Nephron (organoid): Measurements from ENCODE around the gene MYOT.

Experiments
- H3K27ac Mint-ChIP-seq, 3 experiments: 2 replicates each; pipeline ENCODE4 v1.8.0; 2020; ENCODE audit warnings: mixed read lengths in 3 of 3, mild to moderate bottlenecking in 2 of 3, moderate library complexity in 1 of 3
- H3K27me3 Mint-ChIP-seq: 2 replicates; pipeline ENCODE4 v1.8.0; 2021; ENCODE audit warnings: low read depth, mild to moderate bottlenecking, moderate library complexity, mixed read lengths
- H3K36me3 Mint-ChIP-seq: 2 replicates; pipeline ENCODE4 v1.8.0; 2020; ENCODE audit warnings: low read depth, mixed read lengths
- H3K4me1 Mint-ChIP-seq: 2 replicates; pipeline ENCODE4 v1.8.0; 2020; ENCODE audit warnings: mixed read lengths
- H3K4me3 Mint-ChIP-seq, 3 experiments: 2 replicates each; pipeline ENCODE4 v1.8.0; 2020; ENCODE audit warnings: mild to moderate bottlenecking in 3 of 3, mixed read lengths in 3 of 3, moderate library complexity in 2 of 3
- H3K9me3 Mint-ChIP-seq: 2 replicates; pipeline ENCODE4 v1.8.0; 2020; ENCODE audit warnings: mixed read lengths
- TF ChIP-seq, protein P1 (sequence below), 3 experiments: fragments of 200-600 bp; sonication (generic); IDR thresholded peaks; one replicate each; pipeline ENCODE4 v1.5.0; 2021; ENCODE audit warnings: antibody characterized with exemption in 3 of 3; ENCODE audit not compliant: unreplicated experiment in 3 of 3

The MYOT gene

DNA sequence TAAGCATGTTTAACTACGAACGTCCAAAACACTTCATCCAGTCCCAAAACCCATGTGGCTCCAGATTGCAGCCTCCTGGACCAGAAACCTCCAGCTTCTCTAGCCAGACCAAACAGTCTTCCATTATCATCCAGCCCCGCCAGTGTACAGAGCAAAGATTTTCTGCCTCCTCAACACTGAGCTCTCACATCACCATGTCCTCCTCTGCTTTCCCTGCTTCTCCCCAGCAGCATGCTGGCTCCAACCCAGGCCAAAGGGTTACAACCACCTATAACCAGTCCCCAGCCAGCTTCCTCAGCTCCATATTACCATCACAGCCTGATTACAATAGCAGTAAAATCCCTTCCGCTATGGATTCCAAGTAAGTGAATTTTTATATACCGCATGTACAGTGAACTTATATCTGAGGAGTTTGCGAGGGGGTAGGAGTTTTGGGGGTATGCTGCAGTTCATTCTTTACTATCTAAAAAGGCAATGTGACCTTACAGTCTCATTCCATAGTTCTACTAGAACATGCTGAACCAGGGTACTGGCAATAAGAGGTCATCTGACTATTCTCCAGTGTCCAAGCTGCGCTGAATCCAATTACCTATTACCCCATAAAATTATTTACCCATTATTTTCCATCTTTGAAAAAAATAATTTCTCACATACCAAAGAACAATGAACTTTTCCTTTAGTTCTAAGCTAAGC, 3.1 kb downstream of the MYOT start:
- Mint-ChIP-seq H3K9me3 (no peaks in the 10 kb centered on the region), H3K4me1 (peaks cover 26% of the 10 kb centered on the region), H3K36me3 (no peaks in the 10 kb centered on the region), H3K27me3 (no peaks in the 10 kb centered on the region), H3K4me3 (peak overlapping the region in 2 of 3 experiments; percentile 77 to 89), H3K27ac (peak overlapping the region in 1 of 3 experiments; percentile 4)
- TF ChIP-seq, protein P1, sequence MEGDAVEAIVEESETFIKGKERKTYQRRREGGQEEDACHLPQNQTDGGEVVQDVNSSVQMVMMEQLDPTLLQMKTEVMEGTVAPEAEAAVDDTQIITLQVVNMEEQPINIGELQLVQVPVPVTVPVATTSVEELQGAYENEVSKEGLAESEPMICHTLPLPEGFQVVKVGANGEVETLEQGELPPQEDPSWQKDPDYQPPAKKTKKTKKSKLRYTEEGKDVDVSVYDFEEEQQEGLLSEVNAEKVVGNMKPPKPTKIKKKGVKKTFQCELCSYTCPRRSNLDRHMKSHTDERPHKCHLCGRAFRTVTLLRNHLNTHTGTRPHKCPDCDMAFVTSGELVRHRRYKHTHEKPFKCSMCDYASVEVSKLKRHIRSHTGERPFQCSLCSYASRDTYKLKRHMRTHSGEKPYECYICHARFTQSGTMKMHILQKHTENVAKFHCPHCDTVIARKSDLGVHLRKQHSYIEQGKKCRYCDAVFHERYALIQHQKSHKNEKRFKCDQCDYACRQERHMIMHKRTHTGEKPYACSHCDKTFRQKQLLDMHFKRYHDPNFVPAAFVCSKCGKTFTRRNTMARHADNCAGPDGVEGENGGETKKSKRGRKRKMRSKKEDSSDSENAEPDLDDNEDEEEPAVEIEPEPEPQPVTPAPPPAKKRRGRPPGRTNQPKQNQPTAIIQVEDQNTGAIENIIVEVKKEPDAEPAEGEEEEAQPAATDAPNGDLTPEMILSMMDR (IDR thresholded peaks at IDR 0.05; ENCODE audit: unreplicated experiment in 3 of 3), result no peak

DNA sequence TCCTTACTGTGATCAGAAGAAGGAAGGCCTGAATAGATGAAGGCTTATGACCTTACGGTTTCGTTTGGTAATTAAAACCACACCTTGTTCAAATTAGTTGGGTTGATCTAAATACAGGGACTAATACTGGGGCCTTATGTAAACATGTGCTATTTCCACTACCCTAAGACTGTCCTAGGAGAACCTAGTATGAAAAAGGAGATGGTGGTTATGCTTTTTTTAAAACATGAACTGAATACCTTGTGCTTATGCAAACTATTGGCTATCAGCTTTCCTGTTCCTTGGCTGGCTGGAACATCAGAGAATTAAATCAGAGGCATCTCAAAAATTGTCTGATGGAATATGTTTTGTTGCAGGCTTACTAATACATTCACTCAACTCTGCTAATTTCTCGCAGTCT, 3.9 kb downstream of the MYOT start:
- TF ChIP-seq, protein P1 (IDR thresholded peaks at IDR 0.05; ENCODE audit: unreplicated experiment in 3 of 3), result no peak
- Mint-ChIP-seq H3K36me3 (no peaks in the 10 kb centered on the region), H3K27ac (no peak overlapping the region), H3K4me3 (peak overlapping the region in 2 of 3 experiments; percentile 77 to 89), H3K4me1 (peaks cover 22% of the 10 kb centered on the region), H3K27me3 (no peaks in the 10 kb centered on the region), H3K9me3 (no peaks in the 10 kb centered on the region)

DNA sequence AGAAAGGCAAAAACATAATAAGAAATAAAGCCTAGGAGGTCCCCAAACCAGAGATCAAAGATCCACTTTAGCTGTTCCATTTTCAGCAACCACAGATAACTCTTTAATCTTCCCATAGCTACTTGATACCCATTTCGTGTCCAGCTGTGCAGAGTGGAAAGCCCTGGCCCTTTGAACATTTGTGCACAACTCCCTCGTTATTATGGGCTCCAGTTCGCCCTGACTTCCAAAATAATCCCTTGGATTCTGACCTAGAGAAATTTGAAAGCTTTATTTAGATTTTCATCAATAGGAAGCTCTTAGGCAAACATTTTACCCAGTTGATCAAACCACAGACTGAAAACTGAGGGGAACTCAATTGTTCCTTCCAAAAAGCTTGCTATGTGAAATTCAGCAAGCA, 4.8 kb downstream of the MYOT start:
- Mint-ChIP-seq H3K4me1 (peaks cover 19% of the 10 kb centered on the region), H3K9me3 (no peaks in the 10 kb centered on the region), H3K27me3 (no peaks in the 10 kb centered on the region), H3K27ac (peak overlapping the region; percentile 4 to 29 (median 24)), H3K4me3 (peak overlapping the region; percentile 50 to 85 (median 78)), H3K36me3 (no peaks in the 10 kb centered on the region)
- TF ChIP-seq, protein P1 (IDR thresholded peaks at IDR 0.05; ENCODE audit: unreplicated experiment in 3 of 3), result no peak

DNA sequence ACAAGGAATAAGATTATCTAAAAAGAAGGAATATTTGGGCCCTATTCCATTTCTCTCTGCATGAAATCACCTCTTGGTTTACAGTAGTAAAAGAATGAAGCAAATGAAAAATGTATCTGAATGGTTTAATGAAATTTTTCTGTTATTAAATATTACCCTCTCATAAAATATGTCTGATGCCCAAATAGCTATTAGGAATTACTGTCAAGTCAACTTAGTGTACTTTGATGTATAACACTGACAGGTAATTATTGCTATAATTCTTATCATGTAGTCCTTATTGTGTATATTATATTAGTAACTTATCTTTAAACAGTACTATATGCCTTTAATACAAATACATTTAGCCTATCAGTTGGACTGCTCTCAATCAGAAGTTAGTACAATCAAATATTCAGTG, 8.4 kb downstream of the MYOT start:
- Mint-ChIP-seq H3K4me3 (no peak overlapping the region), H3K4me1 (peaks cover 12% of the 10 kb centered on the region), H3K27ac (no peak overlapping the region), H3K36me3 (no peaks in the 10 kb centered on the region), H3K9me3 (no peaks in the 10 kb centered on the region), H3K27me3 (peaks cover 4% of the 10 kb centered on the region)
- TF ChIP-seq, protein P1 (IDR thresholded peaks at IDR 0.05; ENCODE audit: unreplicated experiment in 3 of 3), result no peak

- H3K27me3 Mint-ChIP-seq, result peaks cover 4% of the 10 kb centered on the region
- H3K4me3 Mint-ChIP-seq, result no peak overlapping the region
- no peak overlapping the region for H3K27ac Mint-ChIP-seq
- TF ChIP-seq, protein P1 (IDR thresholded peaks at IDR 0.05; ENCODE audit: unreplicated experiment in 3 of 3), result no peak
- H3K4me1 Mint-ChIP-seq, result peaks cover 4% of the 10 kb centered on the region
- H3K36me3 Mint-ChIP-seq, result no peaks in the 10 kb centered on the region
- H3K9me3 Mint-ChIP-seq, result no peaks in the 10 kb centered on the region
These were observed 12.7 kb downstream of the MYOT start for GRCh38 chr5:137880313-137880712.

DNA sequence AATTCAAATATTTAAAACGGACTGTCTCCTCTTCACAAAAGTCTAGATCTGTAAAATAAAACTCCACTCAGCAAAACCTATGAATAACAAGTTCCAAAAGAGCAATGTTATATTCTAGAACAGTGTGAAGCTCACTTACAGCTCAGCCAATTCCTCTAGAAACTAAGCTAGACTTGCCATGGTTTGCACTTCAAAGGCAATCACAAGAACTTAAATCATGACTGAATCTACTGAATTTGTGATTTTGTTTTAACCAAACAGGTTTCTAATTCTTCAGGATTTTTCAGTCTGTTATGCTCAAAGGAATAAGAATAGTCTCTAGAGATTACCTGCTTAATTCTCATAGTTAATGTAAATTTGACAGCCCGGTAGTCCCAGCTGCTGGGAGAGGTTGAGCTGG, 20.2 kb downstream of the MYOT start:
- Mint-ChIP-seq H3K4me1 (peaks cover 6% of the 10 kb centered on the region), H3K4me3 (no peak overlapping the region), H3K27me3 (no peaks in the 10 kb centered on the region), H3K9me3 (no peaks in the 10 kb centered on the region), H3K27ac (no peak overlapping the region), H3K36me3 (no peaks in the 10 kb centered on the region)
- TF ChIP-seq, protein P1 (IDR thresholded peaks at IDR 0.05; ENCODE audit: unreplicated experiment in 3 of 3), result no peak
